Measurements from ENCODE around the gene PSMA4. TPM values are rescaled to one million over a fixed set of nuclear protein-coding genes. Genes with fewer than 3 reads are reported as not detected.
"Not testable (repeated sequence)": the region's sequence is repeated elsewhere in the genome, so short reads cannot be mapped to it uniquely, and the experiment has no call there.

PSMA4 gene
- total and polyA plus RNA-seq, 4 donors = 95.3 to 154 (median 120) TPM

DNA sequence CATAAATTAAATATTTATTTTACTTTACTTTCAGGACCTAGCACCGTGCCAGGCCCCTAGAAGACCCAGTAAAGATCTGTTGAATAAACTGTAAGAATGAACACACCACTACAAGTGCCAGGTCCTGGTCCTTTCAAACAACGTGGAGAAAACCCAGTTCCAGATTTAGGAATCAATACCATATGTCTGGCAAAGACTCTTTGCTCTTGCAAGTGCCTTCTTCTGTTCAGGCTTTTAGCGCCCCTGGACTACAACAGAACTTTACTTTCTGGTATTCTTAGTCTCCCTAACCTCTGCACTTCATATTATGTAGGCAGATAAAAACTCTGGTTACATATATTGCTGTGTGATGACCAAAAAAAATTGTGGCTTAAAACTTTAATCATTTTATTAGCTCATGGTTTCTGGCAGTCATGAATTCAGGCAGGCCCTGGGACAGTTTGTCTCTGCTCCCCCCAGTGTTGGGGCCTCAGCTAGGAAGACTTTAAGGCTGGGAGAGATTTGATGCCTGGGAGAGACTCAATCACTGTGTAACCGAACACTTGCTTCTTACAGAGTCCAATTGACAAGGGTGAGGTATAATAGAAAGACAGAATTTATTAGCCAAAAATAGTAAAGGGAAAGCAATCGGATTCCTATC is 2.9 kb upstream of the PSMA4 start:
- TF ChIP-seq CTCF (IDR thresholded peaks at IDR 0.05; ENCODE audit: low read depth, low read length, missing input control) = no peak
- TF ChIP-seq MAX (IDR thresholded peaks at IDR 0.05) = no peak
- TF ChIP-seq RAD21 (IDR thresholded peaks at IDR 0.05) = no peak
- 87% methylated on average over 5 of the region's 5 CpGs for WGBS
- Histone ChIP-seq H3K27me3 (ENCODE audit: control insufficient read depth in 4 of 4, insufficient read depth in 4 of 4, low read length in 3 of 4) (no peaks in the 10 kb centered on the region), H3K36me3 (ENCODE audit: control insufficient read depth in 4 of 4, insufficient read depth in 3 of 4, low read depth in 1 of 4, low read length in 3 of 4) (peaks cover 0 to 3% (median 2%) of the 10 kb centered on the region in 4 donors), H3K4me1 (ENCODE audit: control insufficient read depth in 4 of 4, insufficient read depth in 4 of 4, low read length in 3 of 4) (peaks cover 0 to 18% (median 10%) of the 10 kb centered on the region in 4 donors), H3K27ac (ENCODE audit: low read depth in 1 of 2, low read length in 2 of 2) (no peak overlapping the region), H3K9me3 (ENCODE audit: control insufficient read depth in 4 of 4, low read length in 3 of 4) (no peaks in the 10 kb centered on the region), H3K9ac (ENCODE audit: low read depth in 1 of 2, low read length in 2 of 2) (no peak overlapping the region), H3K4me3 (ENCODE audit: low read depth in 1 of 3, low read length in 3 of 3) (no peak overlapping the region)
- no peak for DNase-seq (ENCODE audit: low spot score)

DNA sequence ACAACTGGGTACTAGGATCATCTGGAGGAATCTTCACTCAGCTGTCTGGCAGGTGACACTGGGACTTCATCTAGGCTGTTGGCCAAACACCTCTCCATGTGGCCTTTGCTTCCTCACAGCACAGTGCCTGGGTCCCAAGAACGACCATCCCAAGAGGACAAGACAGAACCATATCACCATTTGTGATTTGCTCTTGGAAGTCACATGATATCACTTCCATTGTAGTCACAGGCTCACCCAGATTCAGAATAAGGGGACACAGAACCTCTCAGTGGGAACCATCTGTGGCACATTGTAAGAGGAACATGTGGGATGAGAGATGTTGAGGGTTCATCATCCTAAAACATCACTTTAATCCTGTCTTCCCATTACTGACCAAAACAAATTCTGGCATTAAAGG is 1.9 kb upstream of the PSMA4 start:
- H3K36me3 ChIP-seq (ENCODE audit: control insufficient read depth in 4 of 4, insufficient read depth in 3 of 4, low read depth in 1 of 4, low read length in 3 of 4) = peaks cover 0 to 8% (median 6%) of the 10 kb centered on the region in 4 donors
- no peak overlapping the region for H3K9ac ChIP-seq (ENCODE audit: low read depth in 1 of 2, low read length in 2 of 2)
- peaks cover 0 to 21% (median 11%) of the 10 kb centered on the region in 4 donors for H3K4me1 ChIP-seq (ENCODE audit: control insufficient read depth in 4 of 4, insufficient read depth in 4 of 4, low read length in 3 of 4)
- no peaks in the 10 kb centered on the region for H3K9me3 ChIP-seq (ENCODE audit: control insufficient read depth in 4 of 4, low read length in 3 of 4)
- no peak overlapping the region for H3K4me3 ChIP-seq (ENCODE audit: low read depth in 1 of 3, low read length in 3 of 3)
- 72% methylated on average over 1 of the region's 1 CpG for WGBS
- TF ChIP-seq GABPA (IDR thresholded peaks at IDR 0.05 in 1 of 2, conservative IDR thresholded peaks at IDR 0.05 in 1 of 2) = no peak
- no peak for TF ChIP-seq MAX (IDR thresholded peaks at IDR 0.05)
- TF ChIP-seq TAF1 (conservative IDR thresholded peaks at IDR 0.05) = no peak
- no peak for TF ChIP-seq SP1 (IDR thresholded peaks at IDR 0.05)
- no peak for TF ChIP-seq EGR1 (IDR thresholded peaks at IDR 0.05; ENCODE audit: low read depth in 2 of 2)
- no peak for TF ChIP-seq NR2F2 (IDR thresholded peaks at IDR 0.05)
- no peak for TF ChIP-seq YY1 (IDR thresholded peaks at IDR 0.05)
- no peaks in the 10 kb centered on the region for H3K27me3 ChIP-seq (ENCODE audit: control insufficient read depth in 4 of 4, insufficient read depth in 4 of 4, low read length in 3 of 4)
- H3K27ac ChIP-seq (ENCODE audit: low read depth in 1 of 2, low read length in 2 of 2) = no peak overlapping the region
- no peak for DNase-seq (ENCODE audit: low spot score)

GRCh38 chr15:78539464-78540140 is 642 bp upstream of the PSMA4 start:
- Histone ChIP-seq H3K4me3 (ENCODE audit: low read depth in 1 of 3, low read length in 3 of 3) (peak overlapping the region; percentile 90 to 98 (median 92)), H3K27ac (ENCODE audit: low read depth in 1 of 2, low read length in 2 of 2) (peak overlapping the region; percentile 96 to 98), H3K36me3 (ENCODE audit: control insufficient read depth in 4 of 4, insufficient read depth in 3 of 4, low read depth in 1 of 4, low read length in 3 of 4) (peaks cover 0 to 14% (median 11%) of the 10 kb centered on the region in 4 donors), H3K9ac (ENCODE audit: low read depth in 1 of 2, low read length in 2 of 2) (peak overlapping the region; percentile 98 to 100), H3K4me1 (ENCODE audit: control insufficient read depth in 4 of 4, insufficient read depth in 4 of 4, low read length in 3 of 4) (peaks cover 0 to 21% (median 11%) of the 10 kb centered on the region in 4 donors)
- DNase-seq (ENCODE audit: low spot score); H3K9me3 ChIP-seq (ENCODE audit: control insufficient read depth in 4 of 4, low read length in 3 of 4); H3K27me3 ChIP-seq (ENCODE audit: control insufficient read depth in 4 of 4, insufficient read depth in 4 of 4, low read length in 3 of 4): not testable (repeated sequence)
- 75% methylated on average over 18 of the region's 18 CpGs for WGBS
